WERI-Rb-1 (cell line): Measurements from ENCODE around the gene GRK1.
A peak's percentile ranks its signal among the peaks of the same experiment; 100 is the strongest.

Experiments used
- DNase-seq: peaks from one replicate; pipeline ENCODE4 v3.0.0-alpha.2; 2020
- H3K27ac ChIP-seq: fragments of 250-450 bp; sonication (Bioruptor Pico); 2 replicates; pipeline ENCODE4 v1.5.1; 2020; ENCODE audit warnings: mild to moderate bottlenecking, moderate library complexity
- H3K27me3 ChIP-seq: fragments of 250-450 bp; sonication (Bioruptor Pico); 2 replicates; pipeline ENCODE4 v1.5.1; 2021; ENCODE audit warnings: mild to moderate bottlenecking, low read depth, moderate library complexity; ENCODE audit not compliant: insufficient read depth, severe bottlenecking
- H3K36me3 ChIP-seq: fragments of 250-450 bp; sonication (Bioruptor Pico); 2 replicates; pipeline ENCODE4 v1.5.1; 2020; ENCODE audit warnings: mild to moderate bottlenecking, moderate library complexity
- H3K4me3 ChIP-seq: 2 replicates; pipeline ENCODE4 v1.5.1; 2011; ENCODE audit warnings: low read depth, mild to moderate bottlenecking, control low read depth, low read length
- H3K9me3 ChIP-seq: fragments of 250-450 bp; sonication (Bioruptor Pico); 2 replicates; pipeline ENCODE4 v1.5.1; 2021; ENCODE audit warnings: mild to moderate bottlenecking, moderate library complexity; ENCODE audit not compliant: severe bottlenecking
- TF ChIP-seq, protein P1 (sequence below): IDR thresholded peaks from 2 replicates; pipeline ENCODE4 v1.5.1; 2011; ENCODE audit warnings: low read depth, mild to moderate bottlenecking, control low read depth, inconsistent platforms, low read length

Gene GRK1

GRCh38 chr13:113763254-113763653 lies 96.2 kb downstream of the GRK1 start:
- Histone ChIP-seq H3K27me3 (peaks cover 23% of the 10 kb centered on the region), H3K36me3 (no peaks in the 10 kb centered on the region), H3K4me3 (no peak overlapping the region), H3K27ac (no peak overlapping the region), H3K9me3 (no peaks in the 10 kb centered on the region)
- TF ChIP-seq, protein P1, sequence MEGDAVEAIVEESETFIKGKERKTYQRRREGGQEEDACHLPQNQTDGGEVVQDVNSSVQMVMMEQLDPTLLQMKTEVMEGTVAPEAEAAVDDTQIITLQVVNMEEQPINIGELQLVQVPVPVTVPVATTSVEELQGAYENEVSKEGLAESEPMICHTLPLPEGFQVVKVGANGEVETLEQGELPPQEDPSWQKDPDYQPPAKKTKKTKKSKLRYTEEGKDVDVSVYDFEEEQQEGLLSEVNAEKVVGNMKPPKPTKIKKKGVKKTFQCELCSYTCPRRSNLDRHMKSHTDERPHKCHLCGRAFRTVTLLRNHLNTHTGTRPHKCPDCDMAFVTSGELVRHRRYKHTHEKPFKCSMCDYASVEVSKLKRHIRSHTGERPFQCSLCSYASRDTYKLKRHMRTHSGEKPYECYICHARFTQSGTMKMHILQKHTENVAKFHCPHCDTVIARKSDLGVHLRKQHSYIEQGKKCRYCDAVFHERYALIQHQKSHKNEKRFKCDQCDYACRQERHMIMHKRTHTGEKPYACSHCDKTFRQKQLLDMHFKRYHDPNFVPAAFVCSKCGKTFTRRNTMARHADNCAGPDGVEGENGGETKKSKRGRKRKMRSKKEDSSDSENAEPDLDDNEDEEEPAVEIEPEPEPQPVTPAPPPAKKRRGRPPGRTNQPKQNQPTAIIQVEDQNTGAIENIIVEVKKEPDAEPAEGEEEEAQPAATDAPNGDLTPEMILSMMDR: no peak
- no peak for DNase-seq

- TF ChIP-seq, protein P1: no peak
- no peak overlapping the region for H3K27ac ChIP-seq
- H3K36me3 ChIP-seq: no peaks in the 10 kb centered on the region
- H3K4me3 ChIP-seq: no peak overlapping the region
- H3K9me3 ChIP-seq: no peaks in the 10 kb centered on the region
- H3K27me3 ChIP-seq: peaks cover 20% of the 10 kb centered on the region
- peak; percentile 6 for DNase-seq
These were observed 97.2 kb downstream of the GRK1 start for GRCh38 chr13:113763961-113764792.

GRCh38 chr13:113764793-113765563 lies 98.0 kb downstream of the GRK1 start:
- Histone ChIP-seq H3K27ac (no peak overlapping the region), H3K4me3 (no peak overlapping the region), H3K9me3 (no peaks in the 10 kb centered on the region), H3K27me3 (peaks cover 12% of the 10 kb centered on the region), H3K36me3 (no peaks in the 10 kb centered on the region)
- TF ChIP-seq, protein P1: no peak
- peak; percentile 6 for DNase-seq

DNA sequence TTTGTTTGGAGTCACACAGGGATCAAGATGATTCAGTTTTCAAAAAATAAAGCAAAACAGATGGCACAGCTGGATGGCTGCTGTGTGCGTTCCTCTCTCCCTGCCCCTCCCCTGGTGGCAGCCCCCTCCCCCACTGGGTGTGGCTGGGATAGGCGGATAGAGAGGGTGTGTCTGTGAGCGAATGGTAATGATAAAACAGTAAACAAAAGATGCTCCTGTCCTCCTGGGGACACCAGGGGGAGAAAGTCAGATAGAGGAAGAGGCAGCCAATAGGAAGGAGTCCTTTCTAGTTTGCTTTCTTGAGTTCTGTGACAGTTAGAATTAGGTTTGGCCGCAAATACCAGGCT lies 98.5 kb downstream of the GRK1 start:
- no peaks in the 10 kb centered on the region for H3K9me3 ChIP-seq
- no peak overlapping the region for H3K4me3 ChIP-seq
- H3K27me3 ChIP-seq: peaks cover 8% of the 10 kb centered on the region
- no peak overlapping the region for H3K27ac ChIP-seq
- DNase-seq: no peak
- TF ChIP-seq, protein P1: no peak
- no peaks in the 10 kb centered on the region for H3K36me3 ChIP-seq

DNA sequence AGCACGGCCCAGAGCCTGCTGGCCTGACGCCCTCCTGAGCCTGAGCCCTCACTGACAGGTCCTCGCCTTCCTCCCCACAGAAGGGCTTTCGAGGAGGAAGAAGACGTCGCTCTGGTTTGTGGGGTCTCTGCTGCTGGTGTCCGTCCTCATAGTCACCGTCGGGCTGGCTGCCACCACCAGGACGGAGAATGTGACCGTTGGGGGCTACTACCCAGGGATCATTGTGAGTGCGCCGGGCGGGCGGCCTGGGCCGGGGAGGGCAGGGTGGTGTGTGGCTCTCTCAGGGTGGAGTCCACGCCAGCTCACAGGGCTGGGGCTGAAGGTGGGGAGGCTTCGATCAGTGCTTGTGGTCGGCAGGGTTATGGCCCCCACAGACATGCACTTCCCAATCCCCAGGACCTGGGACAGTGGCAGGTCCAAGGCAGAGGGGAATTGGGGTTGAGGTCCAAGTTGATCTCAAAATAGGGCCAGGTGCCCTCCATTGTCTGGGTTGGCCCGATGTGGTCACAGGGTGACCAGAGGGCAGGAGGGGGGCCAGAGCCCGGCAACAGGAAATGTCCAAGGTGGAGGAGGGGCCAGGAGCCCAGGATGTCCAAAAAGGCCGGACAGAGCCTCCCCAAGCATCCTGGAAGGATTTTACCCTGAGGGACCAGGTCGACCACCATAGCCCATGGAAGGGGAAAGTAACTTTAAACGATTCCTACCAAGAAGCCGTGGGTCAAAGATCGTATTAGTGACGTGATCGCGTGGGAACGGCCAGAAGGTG lies 99.2 kb downstream of the GRK1 start:
- peaks cover 4% of the 10 kb centered on the region for H3K27me3 ChIP-seq
- H3K27ac ChIP-seq: no peak overlapping the region
- TF ChIP-seq, protein P1: no peak
- no peak for DNase-seq
- no peak overlapping the region for H3K4me3 ChIP-seq
- no peaks in the 10 kb centered on the region for H3K36me3 ChIP-seq
- H3K9me3 ChIP-seq: no peaks in the 10 kb centered on the region
